Fibroblast of mammary gland (primary cell): Measurements from ENCODE around the gene GRIK3.
"Not testable (repeated sequence)": the region's sequence is repeated elsewhere in the genome, so short reads cannot be mapped to it uniquely, and the experiment has no call there.

Experiments used
- DNase-seq: peaks from one replicate; pipeline ENCODE4 v3.0.0-alpha.2; 2010; ENCODE audit warnings: low read depth
- H3K4me3 ChIP-seq: 2 replicates; pipeline ENCODE4 v1.5.1; 2011; ENCODE audit warnings: low read depth, mild to moderate bottlenecking, low read length, moderate library complexity; ENCODE audit not compliant: control insufficient read depth
- CTCF ChIP-seq: conservative IDR thresholded peaks from 2 replicates; pipeline ENCODE4 v1.5.1; 2011; ENCODE audit warnings: low read depth, low read length, inconsistent platforms; ENCODE audit not compliant: control insufficient read depth, insufficient read depth

GRIK3 gene

GRCh38 chr1:36910886-36911540 is 123.3 kb downstream of the GRIK3 start:
- no peak for TF ChIP-seq CTCF
- DNase-seq, result no peak
- no peak overlapping the region for H3K4me3 ChIP-seq

DNA sequence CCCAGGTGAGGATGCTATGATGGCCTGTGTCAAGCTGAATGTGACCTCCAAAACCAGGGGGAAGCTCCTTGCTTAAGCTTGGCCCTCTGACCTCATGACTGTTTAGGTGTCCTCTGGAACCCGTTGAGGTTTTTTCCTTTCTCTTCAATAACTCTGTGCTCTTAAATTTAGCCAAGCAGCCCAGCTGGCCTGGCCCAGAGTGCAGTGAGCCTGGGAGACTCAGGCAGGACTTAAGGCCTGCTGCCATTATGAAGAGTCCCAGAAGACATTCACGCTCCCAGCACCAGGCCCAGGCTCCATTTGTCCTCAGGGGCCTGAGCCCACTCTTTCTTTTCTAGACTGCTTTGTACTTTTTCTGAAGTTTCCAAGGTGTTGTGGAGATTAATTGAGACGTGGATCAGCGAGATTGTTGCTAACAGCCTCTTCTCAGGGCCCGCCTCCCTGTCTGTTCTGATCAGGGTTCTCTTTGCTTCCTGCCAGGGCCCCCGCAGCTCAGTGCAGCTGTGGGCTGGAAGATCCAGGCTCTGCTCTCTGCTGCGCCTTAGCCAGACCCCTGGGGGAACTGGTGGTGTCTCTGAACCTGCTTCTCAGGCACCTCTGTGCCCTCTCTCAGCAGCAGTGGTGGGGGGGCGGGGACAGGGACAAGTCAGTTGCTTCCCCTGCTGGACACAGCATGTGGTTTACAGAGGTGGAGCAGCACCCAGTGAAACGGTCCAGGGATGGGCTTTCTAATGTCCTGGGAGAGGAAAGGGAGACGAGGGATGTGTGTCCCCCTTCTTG is 124.2 kb downstream of the GRIK3 start:
- TF ChIP-seq CTCF, result no peak
- no peak overlapping the region for H3K4me3 ChIP-seq
- no peak for DNase-seq

GRCh38 chr1:36909359-36909758 is 125.0 kb downstream of the GRIK3 start:
- DNase-seq, H3K4me3 ChIP-seq: not testable (repeated sequence)

GRCh38 chr1:36908096-36908495 is 126.2 kb downstream of the GRIK3 start:
- no peak for DNase-seq
- no peak for TF ChIP-seq CTCF
- no peak overlapping the region for H3K4me3 ChIP-seq

- no peak for DNase-seq
- no peak overlapping the region for H3K4me3 ChIP-seq
- no peak for TF ChIP-seq CTCF
These were observed 127.8 kb downstream of the GRIK3 start for GRCh38 chr1:36906555-36906954.

DNA sequence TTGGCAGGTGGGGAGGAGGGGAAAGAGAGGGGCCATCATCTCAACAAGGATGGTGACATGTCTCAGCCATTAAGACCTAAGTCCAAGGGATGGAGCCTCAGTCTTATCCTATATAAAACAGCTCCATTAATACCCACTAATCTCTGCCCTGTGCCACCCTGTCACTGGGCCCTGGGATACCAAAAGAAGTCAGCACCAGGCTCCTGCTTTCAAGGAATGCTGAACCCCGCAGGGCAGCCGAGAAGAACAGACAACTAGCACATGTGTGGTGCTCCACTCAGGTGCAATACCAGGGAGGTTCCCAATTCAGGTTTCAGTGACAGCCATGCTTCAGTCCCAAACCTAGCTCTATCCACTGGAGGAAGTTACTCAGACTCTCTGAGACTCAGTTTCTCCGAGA is 128.4 kb downstream of the GRIK3 start:
- no peak for DNase-seq
- no peak overlapping the region for H3K4me3 ChIP-seq
- no peak for TF ChIP-seq CTCF

DNA sequence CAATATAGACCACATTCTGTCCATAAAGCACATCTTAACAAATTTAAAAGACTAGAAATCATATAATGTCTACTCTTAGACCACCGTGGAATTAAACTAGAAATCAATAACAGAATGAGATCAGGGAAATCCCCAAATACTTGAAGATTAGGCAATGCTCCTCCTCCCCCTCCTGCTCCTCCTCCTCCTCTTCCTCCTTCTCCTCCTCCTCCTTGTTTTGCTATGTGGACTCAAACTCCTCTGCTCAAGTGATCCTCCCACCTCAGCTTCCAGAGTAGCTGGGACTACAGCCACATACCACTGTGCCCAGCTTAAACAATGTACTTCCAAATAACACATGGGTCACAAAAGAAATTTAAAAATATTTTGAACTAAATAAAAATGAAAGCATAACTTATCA is 134.2 kb downstream of the GRIK3 start:
- no peak for DNase-seq
- H3K4me3 ChIP-seq, result no peak overlapping the region
- TF ChIP-seq CTCF, result no peak

DNA sequence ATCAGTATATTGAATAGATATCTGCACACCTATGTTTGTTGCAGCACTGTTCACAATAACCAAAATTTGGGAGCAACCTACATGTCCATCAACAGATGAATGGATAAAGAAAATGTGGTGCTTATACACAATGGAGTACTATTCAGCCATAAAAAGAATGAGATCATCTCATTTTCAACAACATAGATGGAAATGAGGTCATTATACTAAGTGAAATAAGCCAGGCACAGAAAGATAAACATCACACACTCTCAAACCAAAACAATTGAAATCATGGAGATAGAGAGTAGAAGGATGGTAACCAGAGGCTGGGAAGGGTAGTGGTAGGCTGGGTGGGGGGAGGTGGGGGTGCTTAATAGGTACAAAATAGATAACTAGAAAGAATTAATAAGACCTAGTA is 136.5 kb downstream of the GRIK3 start:
- not testable (repeated sequence) for DNase-seq, H3K4me3 ChIP-seq
